T-helper 1 cell treated with Interleukin-12 subunit alpha and Interleukin-12 subunit beta and Interleukin-4 antibody, amounts not matched to agents 30 μg/mL and 1 μg/mL, for 36 hours (primary cell): ENCODE results near the gene SPAG4.
A peak's percentile ranks its signal among the peaks of the same experiment; 100 is the strongest.

ENCODE experiments used
- H3K27ac Mint-ChIP-seq: one replicate; pipeline ENCODE4 v1.8.0; 2021; ENCODE audit warnings: mild to moderate bottlenecking, mixed read lengths
- H3K27me3 Mint-ChIP-seq: one replicate; pipeline ENCODE4 v1.8.0; 2021; ENCODE audit warnings: low read depth, mixed read lengths
- H3K36me3 Mint-ChIP-seq: one replicate; pipeline ENCODE4 v1.8.0; 2021; ENCODE audit warnings: low read depth, mixed read lengths
- H3K4me1 Mint-ChIP-seq: one replicate; pipeline ENCODE4 v1.8.0; 2021; ENCODE audit warnings: low read depth, mixed read lengths
- H3K4me3 Mint-ChIP-seq: one replicate; pipeline ENCODE4 v1.8.0; 2021; ENCODE audit warnings: mild to moderate bottlenecking, moderate library complexity, mixed read lengths
- H3K9me3 Mint-ChIP-seq: one replicate; pipeline ENCODE4 v1.8.0; 2021; ENCODE audit warnings: mixed read lengths

SPAG4 gene

GRCh38 chr20:35626386-35627001, 10.9 kb downstream of the SPAG4 start:
- no peaks in the 10 kb centered on the region for H3K9me3 Mint-ChIP-seq
- H3K4me1 Mint-ChIP-seq: peaks cover 1% of the 10 kb centered on the region
- H3K4me3 Mint-ChIP-seq: no peak overlapping the region
- H3K27ac Mint-ChIP-seq: no peak overlapping the region
- H3K27me3 Mint-ChIP-seq: no peaks in the 10 kb centered on the region
- peaks cover 32% of the 10 kb centered on the region for H3K36me3 Mint-ChIP-seq

- no peak overlapping the region for H3K27ac Mint-ChIP-seq
- H3K4me3 Mint-ChIP-seq: no peak overlapping the region
- H3K27me3 Mint-ChIP-seq: no peaks in the 10 kb centered on the region
- peaks cover 28% of the 10 kb centered on the region for H3K36me3 Mint-ChIP-seq
- no peaks in the 10 kb centered on the region for H3K9me3 Mint-ChIP-seq
- H3K4me1 Mint-ChIP-seq: no peaks in the 10 kb centered on the region
Measured at GRCh38 chr20:35627121-35627520, 11.5 kb downstream of the SPAG4 start.

- Mint-ChIP-seq H3K9me3 (no peaks in the 10 kb centered on the region), H3K27ac (no peak overlapping the region), H3K4me1 (peaks cover 4% of the 10 kb centered on the region), H3K4me3 (no peak overlapping the region), H3K27me3 (no peaks in the 10 kb centered on the region), H3K36me3 (peaks cover 30% of the 10 kb centered on the region)
Measured at GRCh38 chr20:35629427-35630145, 14.0 kb downstream of the SPAG4 start.

- Mint-ChIP-seq H3K4me3 (no peak overlapping the region), H3K4me1 (peaks cover 10% of the 10 kb centered on the region), H3K9me3 (no peaks in the 10 kb centered on the region), H3K36me3 (peaks cover 30% of the 10 kb centered on the region), H3K27me3 (no peaks in the 10 kb centered on the region), H3K27ac (no peak overlapping the region)
Measured at GRCh38 chr20:35630636-35631035, 15.0 kb downstream of the SPAG4 start.

GRCh38 chr20:35632539-35633115, 17.0 kb downstream of the SPAG4 start:
- Mint-ChIP-seq H3K4me3 (no peak overlapping the region), H3K27ac (no peak overlapping the region), H3K9me3 (no peaks in the 10 kb centered on the region), H3K27me3 (no peaks in the 10 kb centered on the region), H3K36me3 (peaks cover 24% of the 10 kb centered on the region), H3K4me1 (peaks cover 11% of the 10 kb centered on the region)

GRCh38 chr20:35635652-35636051, 20.0 kb downstream of the SPAG4 start:
- Mint-ChIP-seq H3K36me3 (peaks cover 9% of the 10 kb centered on the region), H3K4me3 (no peak overlapping the region), H3K27me3 (no peaks in the 10 kb centered on the region), H3K4me1 (peaks cover 20% of the 10 kb centered on the region), H3K9me3 (no peaks in the 10 kb centered on the region), H3K27ac (no peak overlapping the region)

GRCh38 chr20:35636095-35636494, 20.5 kb downstream of the SPAG4 start:
- H3K27me3 Mint-ChIP-seq: no peaks in the 10 kb centered on the region
- peaks cover 23% of the 10 kb centered on the region for H3K4me1 Mint-ChIP-seq
- H3K27ac Mint-ChIP-seq: no peak overlapping the region
- H3K9me3 Mint-ChIP-seq: no peaks in the 10 kb centered on the region
- H3K36me3 Mint-ChIP-seq: peaks cover 9% of the 10 kb centered on the region
- H3K4me3 Mint-ChIP-seq: no peak overlapping the region

GRCh38 chr20:35637276-35637675, 21.6 kb downstream of the SPAG4 start:
- Mint-ChIP-seq H3K27me3 (no peaks in the 10 kb centered on the region), H3K4me1 (peaks cover 23% of the 10 kb centered on the region), H3K4me3 (no peak overlapping the region), H3K36me3 (peaks cover 9% of the 10 kb centered on the region), H3K27ac (no peak overlapping the region), H3K9me3 (no peaks in the 10 kb centered on the region)

- Mint-ChIP-seq H3K4me1 (peaks cover 25% of the 10 kb centered on the region), H3K36me3 (peaks cover 8% of the 10 kb centered on the region), H3K27ac (no peak overlapping the region), H3K9me3 (no peaks in the 10 kb centered on the region), H3K27me3 (no peaks in the 10 kb centered on the region), H3K4me3 (no peak overlapping the region)
Measured at GRCh38 chr20:35638751-35639150, 23.1 kb downstream of the SPAG4 start.

- Mint-ChIP-seq H3K4me3 (no peak overlapping the region), H3K27ac (peak overlapping the region; percentile 38), H3K36me3 (peaks cover 8% of the 10 kb centered on the region), H3K9me3 (no peaks in the 10 kb centered on the region), H3K4me1 (peaks cover 29% of the 10 kb centered on the region), H3K27me3 (no peaks in the 10 kb centered on the region)
Measured at GRCh38 chr20:35640724-35641123, 25.1 kb downstream of the SPAG4 start.

- Mint-ChIP-seq H3K4me1 (peaks cover 29% of the 10 kb centered on the region), H3K36me3 (peaks cover 5% of the 10 kb centered on the region), H3K27me3 (no peaks in the 10 kb centered on the region), H3K4me3 (no peak overlapping the region), H3K27ac (no peak overlapping the region), H3K9me3 (no peaks in the 10 kb centered on the region)
Measured at GRCh38 chr20:35641743-35642142, 26.1 kb downstream of the SPAG4 start.

- no peaks in the 10 kb centered on the region for H3K9me3 Mint-ChIP-seq
- no peak overlapping the region for H3K4me3 Mint-ChIP-seq
- no peaks in the 10 kb centered on the region for H3K27me3 Mint-ChIP-seq
- H3K4me1 Mint-ChIP-seq: peaks cover 31% of the 10 kb centered on the region
- H3K36me3 Mint-ChIP-seq: peaks cover 7% of the 10 kb centered on the region
- H3K27ac Mint-ChIP-seq: no peak overlapping the region
Measured at GRCh38 chr20:35643045-35643444, 27.4 kb downstream of the SPAG4 start.

GRCh38 chr20:35644806-35645205, 29.2 kb downstream of the SPAG4 start:
- Mint-ChIP-seq H3K27me3 (no peaks in the 10 kb centered on the region), H3K4me1 (peaks cover 41% of the 10 kb centered on the region), H3K27ac (no peak overlapping the region), H3K9me3 (no peaks in the 10 kb centered on the region), H3K4me3 (no peak overlapping the region), H3K36me3 (peaks cover 13% of the 10 kb centered on the region)

- Mint-ChIP-seq H3K9me3 (no peaks in the 10 kb centered on the region), H3K4me1 (peaks cover 35% of the 10 kb centered on the region), H3K27me3 (no peaks in the 10 kb centered on the region), H3K4me3 (no peak overlapping the region), H3K36me3 (peaks cover 20% of the 10 kb centered on the region), H3K27ac (no peak overlapping the region)
Measured at GRCh38 chr20:35648836-35649235, 33.2 kb downstream of the SPAG4 start.

GRCh38 chr20:35650632-35651031, 35.0 kb downstream of the SPAG4 start:
- no peak overlapping the region for H3K27ac Mint-ChIP-seq
- H3K36me3 Mint-ChIP-seq: peaks cover 18% of the 10 kb centered on the region
- peaks cover 25% of the 10 kb centered on the region for H3K4me1 Mint-ChIP-seq
- no peak overlapping the region for H3K4me3 Mint-ChIP-seq
- H3K9me3 Mint-ChIP-seq: no peaks in the 10 kb centered on the region
- no peaks in the 10 kb centered on the region for H3K27me3 Mint-ChIP-seq
